AG10803 (cell line): Measurements from ENCODE around the gene ETFBKMT.

Source experiments
- DNase-seq: peaks from one replicate; pipeline ENCODE4 v3.0.0; 2010; ENCODE audit warnings: low read depth
- H3K4me3 ChIP-seq: 2 replicates; pipeline ENCODE4 v1.5.1; 2011; ENCODE audit warnings: mild to moderate bottlenecking, low read length, control low read depth
- TF ChIP-seq, protein P1 (sequence below): conservative IDR thresholded peaks from 2 replicates; pipeline ENCODE4 v1.5.1; 2011; ENCODE audit warnings: mild to moderate bottlenecking, low read length, control low read depth, inconsistent platforms

The ETFBKMT gene

DNA sequence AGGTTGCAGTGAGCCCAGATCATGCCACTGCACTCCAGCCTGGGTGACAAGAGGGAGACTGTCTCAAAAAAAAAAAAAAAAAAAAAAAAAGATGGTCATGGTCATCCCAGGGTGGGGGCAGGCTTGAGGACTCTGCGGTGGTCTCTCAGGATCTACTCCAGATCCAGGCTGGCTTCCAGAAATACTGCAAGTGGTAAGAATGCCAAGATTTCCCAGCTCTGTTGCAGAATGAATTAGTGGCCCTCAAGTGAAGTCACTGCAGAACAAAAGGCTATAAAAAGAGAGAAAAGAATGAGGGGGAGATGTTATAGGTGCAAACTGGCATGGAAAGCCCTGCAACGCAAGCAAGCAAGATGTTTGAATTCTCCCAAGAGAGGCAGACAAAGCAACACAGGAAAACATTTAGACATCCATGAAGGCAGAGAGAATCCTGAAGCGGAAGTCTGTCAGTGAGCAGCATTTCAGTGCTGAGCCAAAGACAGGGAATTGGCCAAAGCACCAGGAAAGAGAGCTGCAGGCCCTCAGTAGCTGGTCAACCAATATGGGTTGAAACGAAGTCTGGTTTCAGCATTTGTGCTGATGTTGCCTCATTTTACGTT, 31.9 kb upstream of the ETFBKMT start:
- TF ChIP-seq, protein P1, sequence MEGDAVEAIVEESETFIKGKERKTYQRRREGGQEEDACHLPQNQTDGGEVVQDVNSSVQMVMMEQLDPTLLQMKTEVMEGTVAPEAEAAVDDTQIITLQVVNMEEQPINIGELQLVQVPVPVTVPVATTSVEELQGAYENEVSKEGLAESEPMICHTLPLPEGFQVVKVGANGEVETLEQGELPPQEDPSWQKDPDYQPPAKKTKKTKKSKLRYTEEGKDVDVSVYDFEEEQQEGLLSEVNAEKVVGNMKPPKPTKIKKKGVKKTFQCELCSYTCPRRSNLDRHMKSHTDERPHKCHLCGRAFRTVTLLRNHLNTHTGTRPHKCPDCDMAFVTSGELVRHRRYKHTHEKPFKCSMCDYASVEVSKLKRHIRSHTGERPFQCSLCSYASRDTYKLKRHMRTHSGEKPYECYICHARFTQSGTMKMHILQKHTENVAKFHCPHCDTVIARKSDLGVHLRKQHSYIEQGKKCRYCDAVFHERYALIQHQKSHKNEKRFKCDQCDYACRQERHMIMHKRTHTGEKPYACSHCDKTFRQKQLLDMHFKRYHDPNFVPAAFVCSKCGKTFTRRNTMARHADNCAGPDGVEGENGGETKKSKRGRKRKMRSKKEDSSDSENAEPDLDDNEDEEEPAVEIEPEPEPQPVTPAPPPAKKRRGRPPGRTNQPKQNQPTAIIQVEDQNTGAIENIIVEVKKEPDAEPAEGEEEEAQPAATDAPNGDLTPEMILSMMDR = no peak
- DNase-seq = no peak
- H3K4me3 ChIP-seq = no peak overlapping the region

DNA sequence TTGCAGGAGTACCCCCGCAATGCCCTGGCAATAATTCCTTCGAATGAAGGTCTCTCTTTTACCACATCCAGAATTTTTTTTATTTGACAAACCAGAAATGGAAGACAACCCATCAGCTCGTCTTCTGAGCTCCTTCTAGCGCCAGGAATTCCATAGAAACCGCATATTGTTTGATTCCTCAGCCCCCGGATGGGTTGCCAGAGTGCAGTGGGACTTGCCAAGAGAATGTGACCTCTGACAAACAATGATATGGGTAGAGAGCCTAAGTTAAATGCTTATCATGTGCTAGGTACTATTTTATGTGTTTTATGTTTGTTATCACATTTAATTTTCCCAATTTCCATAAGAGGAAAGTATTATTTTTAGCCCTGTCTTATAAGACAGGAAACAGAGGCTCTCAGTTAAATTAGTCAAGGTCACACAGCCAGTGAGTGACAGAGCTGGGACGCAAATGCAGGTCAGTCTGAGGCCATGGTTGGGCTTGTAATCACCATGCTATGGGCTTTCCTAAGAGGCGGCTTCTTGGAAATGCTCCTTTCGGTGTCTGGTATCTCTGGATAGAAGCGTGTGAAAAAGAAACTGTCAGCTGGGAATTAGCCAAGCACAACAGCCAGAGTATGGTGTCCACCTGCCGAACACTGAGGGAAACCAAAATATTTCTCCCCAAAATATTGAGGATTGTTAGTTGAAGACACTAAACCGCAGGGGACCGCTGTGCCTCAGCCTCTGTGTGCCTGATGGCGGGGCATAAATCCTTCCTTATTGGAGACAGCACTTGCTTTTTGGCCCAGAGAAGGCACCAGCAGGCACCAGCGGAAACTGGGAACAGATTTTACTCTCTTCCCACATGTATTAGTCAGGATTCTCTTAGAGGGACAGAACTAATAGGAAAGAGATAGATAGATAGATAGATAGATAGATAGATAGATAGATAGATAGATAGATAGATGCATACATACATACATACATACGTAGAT, 29.4 kb upstream of the ETFBKMT start:
- H3K4me3 ChIP-seq = peak overlapping the region; percentile 44
- TF ChIP-seq, protein P1 = no peak
- DNase-seq = peak; percentile 86

DNA sequence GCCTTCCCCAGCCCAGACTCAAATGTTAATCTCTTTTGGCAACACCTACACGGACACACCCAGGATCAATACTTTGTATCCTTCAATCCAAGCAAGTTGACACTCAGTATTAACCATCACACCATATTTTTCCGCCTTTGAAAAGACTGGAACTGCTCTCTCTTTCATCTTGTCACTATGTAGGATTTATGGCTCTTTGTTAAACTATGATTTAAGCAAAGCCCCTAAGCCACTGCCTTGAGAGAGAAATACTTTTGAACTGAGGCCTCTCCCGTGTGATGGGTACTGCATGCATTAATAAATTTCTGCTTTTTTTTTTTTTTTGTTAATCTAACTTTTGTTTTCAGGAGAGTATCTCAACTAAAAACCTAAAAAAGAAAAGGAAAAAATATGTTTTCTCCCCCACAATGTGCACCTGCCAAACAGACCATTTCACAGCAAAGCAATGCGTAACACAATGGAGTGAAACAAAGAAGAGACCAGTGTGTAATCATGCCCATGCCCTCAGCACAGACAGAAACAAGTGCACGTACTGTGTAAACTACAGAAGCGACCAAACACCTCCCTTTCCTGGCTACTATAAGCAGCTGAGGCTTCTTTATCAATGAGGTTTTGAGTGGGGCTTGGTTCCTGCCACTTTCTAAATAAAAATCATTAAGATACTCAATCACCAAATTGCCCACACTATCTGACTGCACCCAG, 28.3 kb upstream of the ETFBKMT start:
- H3K4me3 ChIP-seq = no peak overlapping the region
- TF ChIP-seq, protein P1 = no peak
- no peak for DNase-seq

GRCh38 chr12:31631809-31632208, 27.7 kb upstream of the ETFBKMT start:
- TF ChIP-seq, protein P1 = no peak
- H3K4me3 ChIP-seq = no peak overlapping the region
- DNase-seq = no peak

DNA sequence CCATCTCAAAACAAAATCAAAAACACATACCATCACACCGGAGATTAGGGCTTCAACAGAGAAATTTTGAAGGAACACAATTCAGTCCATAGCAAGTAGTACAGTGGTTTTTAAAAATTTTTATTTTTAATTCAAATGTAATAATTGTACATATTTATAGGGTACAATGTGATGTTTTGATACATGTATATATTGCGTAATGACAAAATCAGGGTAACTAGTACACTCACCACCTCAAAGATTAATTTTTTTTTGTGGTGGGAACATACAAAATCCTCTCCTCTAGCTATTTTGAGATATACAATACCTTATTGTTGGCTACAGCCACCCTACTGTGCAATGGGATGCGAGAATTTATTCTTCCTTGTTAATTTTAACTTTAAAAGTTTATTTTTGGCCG, 26.0 kb upstream of the ETFBKMT start:
- TF ChIP-seq, protein P1 = no peak
- no peak for DNase-seq
- H3K4me3 ChIP-seq = no peak overlapping the region

DNA sequence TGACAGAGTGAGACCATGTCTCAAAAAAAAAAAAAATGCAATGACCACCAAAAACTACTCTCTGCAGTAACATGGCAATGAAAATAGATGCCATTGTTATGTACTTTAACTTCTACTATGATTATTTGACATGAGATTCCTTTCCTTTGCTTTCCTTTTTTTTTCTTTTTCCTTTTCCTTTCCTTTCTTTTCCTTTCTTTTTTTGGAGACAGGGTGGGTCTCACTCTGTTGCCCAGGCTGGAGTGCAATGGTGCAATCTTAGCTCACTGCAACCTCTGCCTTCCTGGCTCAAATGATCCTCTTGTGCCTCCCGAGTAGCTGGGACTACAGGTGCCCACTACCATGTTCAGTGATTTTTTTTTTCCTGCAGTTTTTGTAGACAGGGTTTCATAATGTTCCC, 24.9 kb upstream of the ETFBKMT start:
- DNase-seq = no peak
- H3K4me3 ChIP-seq = no peak overlapping the region
- TF ChIP-seq, protein P1 = no peak
